PC-9 (cell line): ENCODE data around the gene BAZ1B.
"Not testable (repeated sequence)": the region's sequence is repeated elsewhere in the genome, so short reads cannot be mapped to it uniquely, and the experiment has no call there.

Experiments used
- EZH2 ChIP-seq: fragments of 200-600 bp; sonication (generic); IDR thresholded peaks from 2 replicates; pipeline ENCODE4 v1.8.0; 2017; ENCODE audit warnings: antibody characterized with exemption, low read depth
- TF ChIP-seq, protein P1 (sequence below): fragments of 200-600 bp; sonication (generic); conservative IDR thresholded peaks from 2 replicates; pipeline ENCODE4 v1.6.1; 2017; ENCODE audit warnings: mixed run types, antibody characterized with exemption, mild to moderate bottlenecking, moderate library complexity

DNA sequence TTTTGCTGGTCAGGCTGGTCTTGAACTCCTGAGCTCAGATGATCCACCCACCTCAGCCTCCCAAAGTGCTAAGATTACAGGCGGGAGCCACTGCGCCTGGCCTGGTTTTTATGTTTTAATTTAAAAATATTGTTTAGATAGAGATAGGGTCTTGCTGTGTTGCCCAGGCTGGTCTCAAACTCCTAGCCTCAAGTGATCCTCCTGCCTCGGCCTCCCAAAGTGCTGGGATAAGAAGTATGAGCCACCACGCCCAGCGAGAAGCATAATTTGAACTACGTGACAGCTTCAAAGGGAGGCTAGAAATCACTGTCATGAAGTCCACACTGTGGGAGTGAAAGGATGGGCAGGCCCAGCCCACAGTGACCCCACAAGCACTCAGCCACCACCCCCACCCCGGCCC lies 13.8 kb upstream of the BAZ1B start:
- TF ChIP-seq, protein P1, sequence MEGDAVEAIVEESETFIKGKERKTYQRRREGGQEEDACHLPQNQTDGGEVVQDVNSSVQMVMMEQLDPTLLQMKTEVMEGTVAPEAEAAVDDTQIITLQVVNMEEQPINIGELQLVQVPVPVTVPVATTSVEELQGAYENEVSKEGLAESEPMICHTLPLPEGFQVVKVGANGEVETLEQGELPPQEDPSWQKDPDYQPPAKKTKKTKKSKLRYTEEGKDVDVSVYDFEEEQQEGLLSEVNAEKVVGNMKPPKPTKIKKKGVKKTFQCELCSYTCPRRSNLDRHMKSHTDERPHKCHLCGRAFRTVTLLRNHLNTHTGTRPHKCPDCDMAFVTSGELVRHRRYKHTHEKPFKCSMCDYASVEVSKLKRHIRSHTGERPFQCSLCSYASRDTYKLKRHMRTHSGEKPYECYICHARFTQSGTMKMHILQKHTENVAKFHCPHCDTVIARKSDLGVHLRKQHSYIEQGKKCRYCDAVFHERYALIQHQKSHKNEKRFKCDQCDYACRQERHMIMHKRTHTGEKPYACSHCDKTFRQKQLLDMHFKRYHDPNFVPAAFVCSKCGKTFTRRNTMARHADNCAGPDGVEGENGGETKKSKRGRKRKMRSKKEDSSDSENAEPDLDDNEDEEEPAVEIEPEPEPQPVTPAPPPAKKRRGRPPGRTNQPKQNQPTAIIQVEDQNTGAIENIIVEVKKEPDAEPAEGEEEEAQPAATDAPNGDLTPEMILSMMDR: not testable (repeated sequence)
- not testable (repeated sequence) for TF ChIP-seq EZH2
